Gastrocnemius medialis (tissue), 4 donors: ENCODE measurements around the gene RASGEF1C. TPM values are rescaled to one million over a fixed set of nuclear protein-coding genes. Genes with fewer than 3 reads are reported as not detected.

Experiments
- ATAC-seq, 2 donors: fragments of 150-250 bp; one replicate each; pipeline ENCODE4 v1.9.1; 2016
- DNase-seq, 2 donors: peaks; one replicate each; pipeline ENCODE4 v3.0.0-alpha.2; 2019
- H3K27ac ChIP-seq, 4 donors: fragments of 200-600 bp; sonication (generic); 1 replicate in 1 of 4; 2 replicates in 3 of 4; pipeline ENCODE4 v1.5.1; 2016 to 2018; ENCODE audit warnings: mild to moderate bottlenecking in 2 of 4, moderate library complexity in 1 of 4
- H3K27me3 ChIP-seq, 3 donors: fragments of 200-600 bp; sonication (generic) in 2 of 3; 1 replicate in 1 of 3; 2 replicates in 2 of 3; pipeline versions ENCODE4 v1.5.1 to v1.6.0; 2016 to 2019; ENCODE audit warnings: mild to moderate bottlenecking in 1 of 3, moderate library complexity in 1 of 3
- H3K36me3 ChIP-seq, 2 donors: fragments of 200-600 bp; sonication (generic) in 1 of 2; one replicate each; pipeline ENCODE4 v1.5.1; 2017 to 2018
- H3K4me1 ChIP-seq, 2 donors: fragments of 200-600 bp; sonication (generic) in 1 of 2; one replicate each; pipeline ENCODE4 v1.5.1; 2016 to 2017; ENCODE audit warnings: mild to moderate bottlenecking in 2 of 2
- H3K4me3 ChIP-seq, 4 donors: fragments of 200-600 bp; sonication (generic) in 3 of 4; 1 replicate in 1 of 4; 2 replicates in 3 of 4; pipeline ENCODE4 v1.5.1; 2016 to 2019; ENCODE audit warnings: mild to moderate bottlenecking in 2 of 4
- H3K9me3 ChIP-seq, 3 donors: fragments of 200-600 bp; sonication (generic) in 2 of 3; 1 replicate in 1 of 3; 2 replicates in 2 of 3; pipeline ENCODE4 v1.5.1; 2016 to 2019
- POLR2A ChIP-seq, 2 donors: fragments of 450-650 bp; IDR thresholded peaks; one replicate each; pipeline ENCODE4 v1.6.1; 2017; ENCODE audit warnings: antibody characterized with exemption in 2 of 2, mild to moderate bottlenecking in 2 of 2, moderate library complexity in 2 of 2
- in situ Hi-C, 4 donors: fragments of 200-750 bp; cut with MboI; loops; one replicate each; pipeline versions ENCODE4 v1.15.0 to v1.8.0; 2017; ENCODE audit warnings: low sequenced_read_pairs in 4 of 4
- intact Hi-C: fragments of 100-400 bp; cut with DNase I; formaldehyde crosslinking; loops from one replicate; pipeline ENCODE4 v1.15.1; 2023; ENCODE audit warnings: low total_unique reads
- total RNA-seq, 4 donors: library from RNA; depleted of rRNA; stranded (reverse); fragments of >200 nt; gene quantifications; one replicate each; pipeline versions ENCODE4 v1.1.0 to v1.2.3, GENCODE V29; 2016
- TF ChIP-seq, protein P1 (sequence below), 5 experiments: fragments of 450-650 bp in 3 of 5; fragments of 200-600 bp in 2 of 5; sonication (generic) in 2 of 5; IDR thresholded peaks in 4 of 5; conservative IDR thresholded peaks in 1 of 5; 1 replicate in 4 of 5; 2 replicates in 1 of 5; pipeline ENCODE4 v1.5.1; 2016 to 2019; ENCODE audit warnings: antibody characterized with exemption in 5 of 5, mild to moderate bottlenecking in 3 of 5, moderate library complexity in 3 of 5

Gene RASGEF1C
- total RNA-seq, 4 donors from 2014 or later = not detected

DNA sequence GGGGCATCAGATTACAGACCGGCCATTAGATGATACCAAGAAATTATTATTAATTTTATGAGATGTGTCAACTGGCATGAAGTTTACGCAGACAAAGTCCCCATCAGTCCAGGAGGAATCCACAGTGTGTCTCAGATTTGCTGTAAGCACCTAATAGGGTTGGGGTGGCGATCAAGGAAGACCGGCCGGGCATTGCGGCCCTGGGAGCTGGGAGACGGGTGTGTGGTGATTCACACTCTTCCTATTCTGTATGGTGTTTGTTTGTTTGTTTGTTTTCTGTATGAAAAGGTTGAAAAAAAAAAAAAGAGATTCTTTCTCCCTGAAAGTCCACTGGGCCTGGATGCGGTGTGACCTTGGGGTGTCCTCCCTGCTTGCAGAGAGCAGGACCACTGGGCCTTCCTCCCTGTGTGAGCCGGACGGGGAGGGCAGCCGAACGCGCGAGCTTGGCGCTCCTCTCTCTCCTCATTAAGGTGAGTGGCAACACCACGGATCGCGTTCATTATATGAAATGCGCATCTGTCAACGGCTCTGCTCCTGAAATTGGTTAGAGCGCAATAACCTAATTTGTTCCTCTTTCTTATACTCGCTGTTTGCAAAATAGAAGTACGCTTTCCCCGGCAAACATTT is 15.1 kb downstream of the RASGEF1C start:
- Histone ChIP-seq H3K27me3 (no peaks in the 10 kb centered on the region), H3K4me1 (no peaks in the 10 kb centered on the region), H3K4me3 (no peak overlapping the region), H3K36me3 (no peaks in the 10 kb centered on the region), H3K27ac (no peak overlapping the region), H3K9me3 (no peaks in the 10 kb centered on the region)
- in situ Hi-C loops (no loop called here), intact Hi-C loops (no loop called here)
- no peak for ATAC-seq
- DNase-seq = no peak
- TF ChIP-seq, protein P1, sequence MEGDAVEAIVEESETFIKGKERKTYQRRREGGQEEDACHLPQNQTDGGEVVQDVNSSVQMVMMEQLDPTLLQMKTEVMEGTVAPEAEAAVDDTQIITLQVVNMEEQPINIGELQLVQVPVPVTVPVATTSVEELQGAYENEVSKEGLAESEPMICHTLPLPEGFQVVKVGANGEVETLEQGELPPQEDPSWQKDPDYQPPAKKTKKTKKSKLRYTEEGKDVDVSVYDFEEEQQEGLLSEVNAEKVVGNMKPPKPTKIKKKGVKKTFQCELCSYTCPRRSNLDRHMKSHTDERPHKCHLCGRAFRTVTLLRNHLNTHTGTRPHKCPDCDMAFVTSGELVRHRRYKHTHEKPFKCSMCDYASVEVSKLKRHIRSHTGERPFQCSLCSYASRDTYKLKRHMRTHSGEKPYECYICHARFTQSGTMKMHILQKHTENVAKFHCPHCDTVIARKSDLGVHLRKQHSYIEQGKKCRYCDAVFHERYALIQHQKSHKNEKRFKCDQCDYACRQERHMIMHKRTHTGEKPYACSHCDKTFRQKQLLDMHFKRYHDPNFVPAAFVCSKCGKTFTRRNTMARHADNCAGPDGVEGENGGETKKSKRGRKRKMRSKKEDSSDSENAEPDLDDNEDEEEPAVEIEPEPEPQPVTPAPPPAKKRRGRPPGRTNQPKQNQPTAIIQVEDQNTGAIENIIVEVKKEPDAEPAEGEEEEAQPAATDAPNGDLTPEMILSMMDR (IDR thresholded peaks at IDR 0.05 in 4 of 5, conservative IDR thresholded peaks at IDR 0.05 in 1 of 5) = no peak
- TF ChIP-seq POLR2A (IDR thresholded peaks at IDR 0.05) = no peak

DNA sequence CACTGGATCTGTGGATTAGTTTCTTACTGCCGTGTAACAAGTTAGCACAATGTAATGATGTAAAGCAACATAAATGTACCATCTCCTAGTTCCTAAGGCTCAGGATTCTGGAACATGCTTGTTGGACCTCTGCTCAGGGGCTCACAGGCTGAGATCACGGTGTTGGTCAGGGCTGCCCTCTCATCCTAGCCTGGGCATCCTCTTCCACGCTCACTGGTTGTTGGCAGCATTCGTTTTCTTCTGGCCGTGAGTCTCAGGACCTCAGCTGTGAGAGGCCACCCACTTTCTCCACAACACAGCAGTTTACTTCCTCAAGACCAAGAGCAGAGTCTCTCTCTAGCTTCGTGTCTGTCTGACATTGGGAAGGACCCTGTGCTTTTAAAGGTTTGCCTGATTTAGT is 17.3 kb downstream of the RASGEF1C start:
- Histone ChIP-seq H3K36me3 (no peaks in the 10 kb centered on the region), H3K4me1 (no peaks in the 10 kb centered on the region), H3K4me3 (no peak overlapping the region), H3K27me3 (no peaks in the 10 kb centered on the region), H3K27ac (no peak overlapping the region), H3K9me3 (no peaks in the 10 kb centered on the region)
- TF ChIP-seq, protein P1 (IDR thresholded peaks at IDR 0.05 in 4 of 5, conservative IDR thresholded peaks at IDR 0.05 in 1 of 5) = no peak
- TF ChIP-seq POLR2A (IDR thresholded peaks at IDR 0.05) = no peak
- no peak for ATAC-seq
- in situ Hi-C loops (no loop called here), intact Hi-C loops (no loop called here)
- no peak for DNase-seq

DNA sequence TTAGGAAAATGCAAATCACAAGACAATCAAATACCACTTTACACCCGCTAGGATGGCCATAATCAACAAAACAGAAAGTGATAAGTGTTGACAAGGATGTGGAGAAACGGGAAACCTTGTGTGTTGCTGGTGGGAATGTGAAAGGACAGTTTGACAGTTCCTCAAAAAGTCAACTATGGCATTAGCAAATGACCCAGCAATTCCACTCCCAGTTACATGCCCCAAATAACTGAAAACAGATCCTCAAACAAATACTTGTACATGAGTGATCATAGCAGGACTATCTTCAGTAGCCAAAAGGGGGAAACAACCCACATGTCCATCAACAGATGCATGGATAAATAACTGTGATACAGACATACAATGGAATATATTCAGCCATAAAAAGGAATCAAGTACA is 21.2 kb downstream of the RASGEF1C start:
- ATAC-seq (no peak), DNase-seq (no peak)
- no peak overlapping the region for H3K27ac ChIP-seq
- in situ Hi-C loops (no loop called here), intact Hi-C loops (no loop called here)
- H3K27me3 ChIP-seq = no peaks in the 10 kb centered on the region
- H3K9me3 ChIP-seq = no peaks in the 10 kb centered on the region
- no peaks in the 10 kb centered on the region for H3K4me1 ChIP-seq
- H3K36me3 ChIP-seq = no peaks in the 10 kb centered on the region
- H3K4me3 ChIP-seq = no peak overlapping the region
- TF ChIP-seq, protein P1 (IDR thresholded peaks at IDR 0.05 in 4 of 5, conservative IDR thresholded peaks at IDR 0.05 in 1 of 5) = no peak
- TF ChIP-seq POLR2A (IDR thresholded peaks at IDR 0.05) = no peak

DNA sequence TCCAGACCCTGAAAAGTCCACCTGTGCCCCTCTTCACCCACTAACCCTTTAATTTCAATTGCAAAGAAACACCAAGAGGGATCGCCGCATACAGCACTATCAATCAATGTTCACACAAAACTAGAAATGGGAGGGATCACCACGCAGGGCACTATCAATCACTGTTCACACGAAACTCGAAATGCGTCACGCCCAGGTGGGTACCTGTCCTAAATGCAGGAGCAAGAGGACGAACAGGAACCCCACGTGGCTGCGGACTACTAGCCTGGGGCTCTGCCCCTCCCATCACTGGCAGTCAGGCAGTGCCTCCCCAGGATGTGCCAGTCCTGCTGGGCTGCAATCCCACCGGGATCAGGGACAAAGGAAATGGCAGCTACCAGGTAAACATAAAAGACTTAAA is 28.2 kb downstream of the RASGEF1C start:
- H3K36me3 ChIP-seq = no peaks in the 10 kb centered on the region
- DNase-seq (no peak), ATAC-seq (no peak)
- intact Hi-C loops = no loop called here
- in situ Hi-C loops = no loop called here
- H3K9me3 ChIP-seq = no peaks in the 10 kb centered on the region
- no peak for TF ChIP-seq POLR2A (IDR thresholded peaks at IDR 0.05)
- no peaks in the 10 kb centered on the region for H3K27me3 ChIP-seq
- H3K4me1 ChIP-seq = peaks cover 3 to 5% of the 10 kb centered on the region in 2 donors
- no peak overlapping the region for H3K27ac ChIP-seq
- H3K4me3 ChIP-seq = no peak overlapping the region

DNA sequence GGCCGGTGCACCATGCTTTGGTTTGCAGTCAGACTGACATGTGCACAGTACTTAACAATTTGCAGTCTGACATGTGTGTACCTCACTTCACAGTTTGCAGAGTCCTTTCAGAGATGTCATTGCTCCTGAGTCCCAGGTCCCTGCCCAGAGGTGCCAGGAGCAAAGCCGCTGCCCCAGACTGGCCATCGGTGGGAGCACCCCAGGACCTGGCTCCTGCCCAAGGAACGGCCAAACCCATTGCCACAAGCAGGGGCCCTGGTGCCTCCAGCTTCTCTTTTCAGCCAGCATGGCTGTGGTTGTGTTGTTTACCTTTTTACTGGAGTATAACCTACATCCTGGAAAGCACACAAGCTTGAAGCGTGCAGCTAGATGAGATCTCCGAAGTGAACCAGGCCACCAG is 28.6 kb downstream of the RASGEF1C start:
- Histone ChIP-seq H3K27ac (no peak overlapping the region), H3K27me3 (no peaks in the 10 kb centered on the region), H3K4me1 (peaks cover 3 to 5% of the 10 kb centered on the region in 2 donors), H3K9me3 (no peaks in the 10 kb centered on the region), H3K4me3 (no peak overlapping the region), H3K36me3 (no peaks in the 10 kb centered on the region)
- TF ChIP-seq, protein P1 (IDR thresholded peaks at IDR 0.05 in 4 of 5, conservative IDR thresholded peaks at IDR 0.05 in 1 of 5) = no peak
- TF ChIP-seq POLR2A (IDR thresholded peaks at IDR 0.05) = no peak
- intact Hi-C loops = no loop called here
- in situ Hi-C loops = no loop called here
- ATAC-seq (no peak), DNase-seq (no peak)
